Liver (tissue), 3 donors: ENCODE measurements around the gene LNX1.

Experiments used
- CTCF ChIP-seq: fragments of 150-350 bp; IDR thresholded peaks from 2 replicates; pipeline ENCODE4 v1.5.1; 2017; ENCODE audit warnings: improper control_type of control experiment, low read depth, low read length; ENCODE audit not compliant: missing input control
- RAD21 ChIP-seq, 2 donors: IDR thresholded peaks; 2 replicates each; pipeline ENCODE4 v1.6.1; 2016; ENCODE audit warnings: antibody characterized with exemption in 2 of 2, mild to moderate bottlenecking in 2 of 2
- ZBTB33 ChIP-seq: IDR thresholded peaks from 2 replicates; pipeline ENCODE4 v1.6.1; 2016; ENCODE audit warnings: antibody characterized with exemption
- donor health status: healthy.
- donor health status: healthy.

GRCh38 chr4:53592686-53593501 is 1.6 kb upstream of the LNX1 start:
- no peak for TF ChIP-seq RAD21 (IDR thresholded peaks at IDR 0.05)
- TF ChIP-seq CTCF, result no peak
- no peak for TF ChIP-seq ZBTB33
